SK-N-SH (cell line): Measurements from ENCODE around the gene CTNS. TPM values are rescaled to one million over a fixed set of nuclear protein-coding genes. Genes with fewer than 3 reads are reported as not detected.

Source experiments
- CTCF ChIA-PET: fragments of 300-600, 350-600 bp; formaldehyde crosslinking; extraction: SDS; loops from one replicate; lab custom pipeline; 2021; lab: Yijun Ruan, JAX
- POLR2A ChIA-PET: fragments of 350-600 bp; sonication (Branson Sonifier 250); formaldehyde crosslinking; extraction: SDS; loops from one replicate; lab custom pipeline; 2020; ENCODE audit warnings: antibody characterized with exemption, inconsistent platforms; lab: Yijun Ruan, JAX
- DNase-seq: peaks from one replicate; pipeline ENCODE4 v3.0.0; 2012
- H2AFZ ChIP-seq: fragments of 200-600 bp; sonication (generic); 2 replicates; pipeline ENCODE4 v1.8.1; 2016; ENCODE audit warnings: antibody characterized with exemption, mild to moderate bottlenecking, low read depth
- H3F3A ChIP-seq: fragments of 200-600 bp; sonication (generic); replicated peaks from 2 replicates; pipeline ENCODE3; 2016; ENCODE audit warnings: antibody characterized with exemption, mild to moderate bottlenecking; ENCODE audit not compliant: insufficient read depth
- H3K27ac ChIP-seq, 2 experiments: fragments of 200-500 bp in 1 of 2; fragments of 200-600 bp in 1 of 2; sonication (Bioruptor generic) in 1 of 2; sonication (generic), shearing (Covaris generic) in 1 of 2; 2 replicates each; pipeline versions ENCODE4 v1.5.1 to v1.6.1; 2014 to 2016; ENCODE audit warnings: low read depth in 2 of 2, inconsistent platforms in 1 of 2, low read length in 1 of 2, mild to moderate bottlenecking in 1 of 2, mixed read lengths in 1 of 2
- H3K27me3 ChIP-seq: fragments of 200-600 bp; sonication (generic), shearing (Covaris generic); 2 replicates; pipeline ENCODE4 v1.6.1; 2016; ENCODE audit warnings: mixed run types; ENCODE audit not compliant: insufficient read depth
- H3K36me3 ChIP-seq, 2 experiments: fragments of 200-500 bp in 1 of 2; fragments of 200-600 bp in 1 of 2; sonication (Bioruptor generic) in 1 of 2; sonication (generic) in 1 of 2; replicated peaks in 1 of 2; 2 replicates each; pipeline versions ENCODE3 to v1.5.1; 2014 to 2016; ENCODE audit warnings: low read length in 1 of 2, mild to moderate bottlenecking in 1 of 2; ENCODE audit not compliant: insufficient read depth in 2 of 2, control insufficient read depth in 1 of 2
- H3K4me1 ChIP-seq, 2 experiments: fragments of 200-500 bp in 1 of 2; fragments of 200-600 bp in 1 of 2; sonication (Bioruptor generic) in 1 of 2; sonication (generic), shearing (Covaris generic) in 1 of 2; 2 replicates each; pipeline versions ENCODE4 v1.5.1 to v1.6.1; 2014 to 2016; ENCODE audit warnings: low read depth in 1 of 2, low read length in 1 of 2, mixed run types in 1 of 2; ENCODE audit not compliant: insufficient read depth in 2 of 2, control insufficient read depth in 1 of 2
- H3K4me2 ChIP-seq: fragments of 200-600 bp; sonication (generic), shearing (Covaris generic); 2 replicates; pipeline ENCODE4 v1.6.1; 2017; ENCODE audit warnings: mixed run types
- H3K4me3 ChIP-seq, 2 experiments: fragments of 200-500 bp in 1 of 2; fragments of 200-600 bp in 1 of 2; sonication (Bioruptor generic) in 1 of 2; sonication (generic), shearing (Covaris generic) in 1 of 2; 2 replicates each; pipeline versions ENCODE4 v1.5.1 to v1.8.1; 2014 to 2016; ENCODE audit warnings: low read depth in 2 of 2, inconsistent platforms in 1 of 2, low read length in 1 of 2, mild to moderate bottlenecking in 1 of 2, mixed read lengths in 1 of 2, moderate library complexity in 1 of 2
- H3K79me2 ChIP-seq: fragments of 200-600 bp; sonication (generic); 2 replicates; pipeline ENCODE4 v1.8.1; 2017; ENCODE audit warnings: mild to moderate bottlenecking; ENCODE audit not compliant: insufficient read depth
- H3K9ac ChIP-seq: fragments of 200-600 bp; sonication (generic); 2 replicates; pipeline ENCODE4 v1.6.1; 2017; ENCODE audit warnings: mixed run types
- H3K9me2 ChIP-seq: fragments of 200-600 bp; sonication (generic); 2 replicates; pipeline ENCODE4 v1.6.1; 2017; ENCODE audit warnings: mixed run types
- H3K9me3 ChIP-seq: fragments of 200-600 bp; sonication (generic); 2 replicates; pipeline ENCODE4 v1.6.1; 2017; ENCODE audit warnings: mixed run types, mild to moderate bottlenecking, moderate library complexity
- H4K20me1 ChIP-seq: fragments of 200-600 bp; sonication (generic); 2 replicates; pipeline ENCODE4 v1.6.1; 2017; ENCODE audit warnings: mild to moderate bottlenecking, mixed run types; ENCODE audit not compliant: insufficient read depth
- EZH2phosphoT487 ChIP-seq: fragments of 200-600 bp; sonication (generic); IDR thresholded peaks from 2 replicates; pipeline ENCODE4 v1.6.1; 2017; ENCODE audit warnings: low read depth, mixed run types, mild to moderate bottlenecking, antibody characterized with exemption, moderate library complexity, borderline replicate concordance
- FOSL2 ChIP-seq: IDR thresholded peaks from 2 replicates; pipeline ENCODE4 v1.4.0; 2012; ENCODE audit warnings: low read depth, mild to moderate bottlenecking, moderate library complexity, borderline replicate concordance
- FOXJ3 ChIP-seq: sonication (generic); formaldehyde crosslinking; IDR thresholded peaks from 2 replicates; pipeline ENCODE4 v1.5.1; 2020; ENCODE audit warnings: mild to moderate bottlenecking, missing genetic modification reagents
- FOXM1 ChIP-seq: IDR thresholded peaks from 2 replicates; pipeline ENCODE4 v1.4.0; 2012; ENCODE audit warnings: low read depth, mild to moderate bottlenecking
- GABPA ChIP-seq: IDR thresholded peaks from 2 replicates; pipeline ENCODE4 v1.4.0; 2012; ENCODE audit warnings: low read depth, mild to moderate bottlenecking
- GATA2 ChIP-seq: sonication (generic); formaldehyde crosslinking; IDR thresholded peaks from 2 replicates; pipeline ENCODE4 v1.5.0; 2020; ENCODE audit warnings: mild to moderate bottlenecking, missing genetic modification reagents
- JUND ChIP-seq: IDR thresholded peaks from 2 replicates; pipeline ENCODE4 v1.4.0; 2012
- MEF2A ChIP-seq: IDR thresholded peaks from 2 replicates; pipeline ENCODE4 v1.4.0; 2012; ENCODE audit warnings: low read depth, borderline replicate concordance
- POLR2AphosphoS5 ChIP-seq: IDR thresholded peaks from 2 replicates; pipeline ENCODE4 v1.6.1; 2012; ENCODE audit warnings: low read depth, low read length
- RCOR1 ChIP-seq: fragments of 150-350 bp; IDR thresholded peaks from 2 replicates; pipeline ENCODE4 v1.6.1; 2017; ENCODE audit warnings: antibody characterized with exemption, low read length
- SMC3 ChIP-seq: IDR thresholded peaks from 2 replicates; pipeline ENCODE4 v1.6.1; 2012; ENCODE audit warnings: low read depth, low read length, improper control_type of control experiment
- TAF1 ChIP-seq: IDR thresholded peaks from 2 replicates; pipeline ENCODE4 v1.6.1; 2012; ENCODE audit warnings: low read depth, mild to moderate bottlenecking, low read length, moderate library complexity, borderline replicate concordance
- TCF12 ChIP-seq: IDR thresholded peaks from 2 replicates; pipeline ENCODE4 v1.4.0; 2012
- TEAD4 ChIP-seq: IDR thresholded peaks from 2 replicates; pipeline ENCODE4 v1.4.0; 2012; ENCODE audit warnings: mild to moderate bottlenecking, borderline replicate concordance; ENCODE audit not compliant: insufficient read depth
- YY1 ChIP-seq: IDR thresholded peaks from 2 replicates; pipeline ENCODE4 v1.4.0; 2012; ENCODE audit warnings: low read depth, mild to moderate bottlenecking
- WGBS: methylation state at CpG from one replicate; pipeline ENCODE4 v1.1.6; 2017; ENCODE audit warnings: low lambda C conversion rate; 5-methylcytosine and 5-hydroxymethylcytosine counted together
- polyA plus RNA-seq, 3 experiments: library from polyadenylated mRNA; depleted of rRNA; stranded (reverse); fragments of >200 nt; gene quantifications; 2 replicates each; pipeline ENCODE4 v1.2.3, GENCODE V29; 2012
- TF ChIP-seq, protein P1 (sequence below): IDR thresholded peaks from 2 replicates; pipeline ENCODE4; 2012
- TF ChIP-seq, protein P2 (sequence below): IDR thresholded peaks from 2 replicates; pipeline ENCODE4 v1.6.1; 2012; ENCODE audit warnings: mild to moderate bottlenecking, low read depth, low read length, moderate library complexity
- TF ChIP-seq, protein P3 (sequence below): IDR thresholded peaks from 2 replicates; pipeline ENCODE4 v1.4.0; 2012; ENCODE audit warnings: low read depth, borderline replicate concordance
- TF ChIP-seq, protein P4 (sequence below): IDR thresholded peaks from 2 replicates; pipeline ENCODE4 v1.4.0; 2012; ENCODE audit warnings: low read depth, borderline replicate concordance
- TF ChIP-seq, protein P5 (sequence below): fragments of 150-350 bp; IDR thresholded peaks from 2 replicates; pipeline ENCODE4 v1.6.1; 2016; ENCODE audit warnings: mild to moderate bottlenecking, low read depth, low read length

CTNS gene
- polyA plus RNA-seq, 1 of the 3 experiments (the other 2 are of a cell fraction): 8.2 TPM

DNA sequence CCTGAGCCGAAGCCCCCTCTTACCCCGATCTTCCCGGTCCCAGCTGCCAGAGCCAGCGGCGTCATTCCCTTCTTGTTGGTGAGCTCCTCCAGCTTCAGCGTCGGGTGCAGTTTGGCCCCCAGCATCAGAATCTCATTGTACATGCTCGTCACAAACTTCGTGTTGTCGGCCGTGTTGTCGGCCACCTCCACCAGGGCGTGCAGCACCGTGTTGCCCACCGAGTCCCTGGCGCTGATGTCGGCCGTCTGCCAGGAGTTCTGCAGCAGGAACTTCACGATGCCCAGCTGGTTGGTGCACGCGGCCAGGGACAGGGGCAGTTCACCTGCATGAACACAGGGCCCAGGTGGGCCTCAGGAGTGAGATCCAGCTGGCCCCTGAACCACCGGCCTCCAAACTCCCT lies 46.8 kb upstream of the CTNS start:
- Histone ChIP-seq H3K79me2 (no peaks in the 10 kb centered on the region), H3K4me1 (peaks cover 5 to 10% of the 10 kb centered on the region in 2 experiments; a peak in 2 of 4 replicates), H3K4me2 (no peak overlapping the region), H3K36me3 (peaks cover 0 to 11% of the 10 kb centered on the region in 2 experiments), H3K9me3 (no peaks in the 10 kb centered on the region), H3K9me2 (no peaks in the 10 kb centered on the region), H3K27ac (no peak overlapping the region), H3K27me3 (no peaks in the 10 kb centered on the region), H3K9ac (no peak overlapping the region), H3F3A (no peaks in the 10 kb centered on the region), H3K4me3 (no peak overlapping the region), H4K20me1 (no peaks in the 10 kb centered on the region), H2AFZ (no peak overlapping the region)
- POLR2A ChIA-PET: no interaction called here
- CTCF ChIA-PET: interaction anchor here (1.0 to 1.1 kb wide), 2 partner anchors 12 to 54 kb away, joined by 4 read pairs; no protein-coding TSS in a partner anchor
- DNase-seq: no peak
- TF ChIP-seq TAF1 (no peak), FOXM1 (no peak), GATA2 (CRISPR knock-in tag) (no peak), SMC3 (no peak), RCOR1 (no peak), TCF12 (no peak), JUND (no peak), YY1 (no peak), GABPA (no peak), EZH2phosphoT487 (no peak), FOSL2 (no peak), TEAD4 (no peak), POLR2AphosphoS5 (no peak), MEF2A (no peak), FOXJ3 (CRISPR knock-in tag) (no peak)
- TF ChIP-seq, protein P1, sequence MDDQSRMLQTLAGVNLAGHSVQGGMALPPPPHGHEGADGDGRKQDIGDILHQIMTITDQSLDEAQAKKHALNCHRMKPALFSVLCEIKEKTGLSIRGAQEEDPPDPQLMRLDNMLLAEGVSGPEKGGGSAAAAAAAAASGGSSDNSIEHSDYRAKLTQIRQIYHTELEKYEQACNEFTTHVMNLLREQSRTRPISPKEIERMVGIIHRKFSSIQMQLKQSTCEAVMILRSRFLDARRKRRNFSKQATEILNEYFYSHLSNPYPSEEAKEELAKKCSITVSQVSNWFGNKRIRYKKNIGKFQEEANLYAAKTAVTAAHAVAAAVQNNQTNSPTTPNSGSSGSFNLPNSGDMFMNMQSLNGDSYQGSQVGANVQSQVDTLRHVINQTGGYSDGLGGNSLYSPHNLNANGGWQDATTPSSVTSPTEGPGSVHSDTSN: no peak
- TF ChIP-seq, protein P2, sequence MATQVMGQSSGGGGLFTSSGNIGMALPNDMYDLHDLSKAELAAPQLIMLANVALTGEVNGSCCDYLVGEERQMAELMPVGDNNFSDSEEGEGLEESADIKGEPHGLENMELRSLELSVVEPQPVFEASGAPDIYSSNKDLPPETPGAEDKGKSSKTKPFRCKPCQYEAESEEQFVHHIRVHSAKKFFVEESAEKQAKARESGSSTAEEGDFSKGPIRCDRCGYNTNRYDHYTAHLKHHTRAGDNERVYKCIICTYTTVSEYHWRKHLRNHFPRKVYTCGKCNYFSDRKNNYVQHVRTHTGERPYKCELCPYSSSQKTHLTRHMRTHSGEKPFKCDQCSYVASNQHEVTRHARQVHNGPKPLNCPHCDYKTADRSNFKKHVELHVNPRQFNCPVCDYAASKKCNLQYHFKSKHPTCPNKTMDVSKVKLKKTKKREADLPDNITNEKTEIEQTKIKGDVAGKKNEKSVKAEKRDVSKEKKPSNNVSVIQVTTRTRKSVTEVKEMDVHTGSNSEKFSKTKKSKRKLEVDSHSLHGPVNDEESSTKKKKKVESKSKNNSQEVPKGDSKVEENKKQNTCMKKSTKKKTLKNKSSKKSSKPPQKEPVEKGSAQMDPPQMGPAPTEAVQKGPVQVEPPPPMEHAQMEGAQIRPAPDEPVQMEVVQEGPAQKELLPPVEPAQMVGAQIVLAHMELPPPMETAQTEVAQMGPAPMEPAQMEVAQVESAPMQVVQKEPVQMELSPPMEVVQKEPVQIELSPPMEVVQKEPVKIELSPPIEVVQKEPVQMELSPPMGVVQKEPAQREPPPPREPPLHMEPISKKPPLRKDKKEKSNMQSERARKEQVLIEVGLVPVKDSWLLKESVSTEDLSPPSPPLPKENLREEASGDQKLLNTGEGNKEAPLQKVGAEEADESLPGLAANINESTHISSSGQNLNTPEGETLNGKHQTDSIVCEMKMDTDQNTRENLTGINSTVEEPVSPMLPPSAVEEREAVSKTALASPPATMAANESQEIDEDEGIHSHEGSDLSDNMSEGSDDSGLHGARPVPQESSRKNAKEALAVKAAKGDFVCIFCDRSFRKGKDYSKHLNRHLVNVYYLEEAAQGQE: no peak
- TF ChIP-seq, protein P3, sequence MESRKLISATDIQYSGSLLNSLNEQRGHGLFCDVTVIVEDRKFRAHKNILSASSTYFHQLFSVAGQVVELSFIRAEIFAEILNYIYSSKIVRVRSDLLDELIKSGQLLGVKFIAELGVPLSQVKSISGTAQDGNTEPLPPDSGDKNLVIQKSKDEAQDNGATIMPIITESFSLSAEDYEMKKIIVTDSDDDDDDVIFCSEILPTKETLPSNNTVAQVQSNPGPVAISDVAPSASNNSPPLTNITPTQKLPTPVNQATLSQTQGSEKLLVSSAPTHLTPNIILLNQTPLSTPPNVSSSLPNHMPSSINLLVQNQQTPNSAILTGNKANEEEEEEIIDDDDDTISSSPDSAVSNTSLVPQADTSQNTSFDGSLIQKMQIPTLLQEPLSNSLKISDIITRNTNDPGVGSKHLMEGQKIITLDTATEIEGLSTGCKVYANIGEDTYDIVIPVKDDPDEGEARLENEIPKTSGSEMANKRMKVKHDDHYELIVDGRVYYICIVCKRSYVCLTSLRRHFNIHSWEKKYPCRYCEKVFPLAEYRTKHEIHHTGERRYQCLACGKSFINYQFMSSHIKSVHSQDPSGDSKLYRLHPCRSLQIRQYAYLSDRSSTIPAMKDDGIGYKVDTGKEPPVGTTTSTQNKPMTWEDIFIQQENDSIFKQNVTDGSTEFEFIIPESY: no peak
- TF ChIP-seq, protein P4, sequence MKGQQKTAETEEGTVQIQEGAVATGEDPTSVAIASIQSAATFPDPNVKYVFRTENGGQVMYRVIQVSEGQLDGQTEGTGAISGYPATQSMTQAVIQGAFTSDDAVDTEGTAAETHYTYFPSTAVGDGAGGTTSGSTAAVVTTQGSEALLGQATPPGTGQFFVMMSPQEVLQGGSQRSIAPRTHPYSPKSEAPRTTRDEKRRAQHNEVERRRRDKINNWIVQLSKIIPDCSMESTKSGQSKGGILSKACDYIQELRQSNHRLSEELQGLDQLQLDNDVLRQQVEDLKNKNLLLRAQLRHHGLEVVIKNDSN: no peak
- TF ChIP-seq, protein P5, sequence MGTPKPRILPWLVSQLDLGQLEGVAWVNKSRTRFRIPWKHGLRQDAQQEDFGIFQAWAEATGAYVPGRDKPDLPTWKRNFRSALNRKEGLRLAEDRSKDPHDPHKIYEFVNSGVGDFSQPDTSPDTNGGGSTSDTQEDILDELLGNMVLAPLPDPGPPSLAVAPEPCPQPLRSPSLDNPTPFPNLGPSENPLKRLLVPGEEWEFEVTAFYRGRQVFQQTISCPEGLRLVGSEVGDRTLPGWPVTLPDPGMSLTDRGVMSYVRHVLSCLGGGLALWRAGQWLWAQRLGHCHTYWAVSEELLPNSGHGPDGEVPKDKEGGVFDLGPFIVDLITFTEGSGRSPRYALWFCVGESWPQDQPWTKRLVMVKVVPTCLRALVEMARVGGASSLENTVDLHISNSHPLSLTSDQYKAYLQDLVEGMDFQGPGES: no peak
- WGBS: 94% methylated on average over 18 of the region's 22 CpGs
